Spleen (tissue), 11 donors: ENCODE results near the gene MYO18A. TPM values are rescaled to one million over a fixed set of nuclear protein-coding genes. Genes with fewer than 3 reads are reported as not detected.

ENCODE experiments used
- DNase-seq: peaks from one replicate; pipeline ENCODE4 v3.0.0-alpha.2; 2020
- H3K27ac ChIP-seq, 8 donors: fragments of 200-600 bp; sonication (generic) in 7 of 8; 1 replicate in 4 of 8; 2 replicates in 4 of 8; pipeline versions ENCODE4 v1.5.0 to v1.8.0; 2016 to 2021; ENCODE audit warnings: inconsistent platforms in 4 of 8, mild to moderate bottlenecking in 4 of 8, moderate library complexity in 1 of 8
- H3K27me3 ChIP-seq, 7 donors: fragments of 200-600 bp; sonication (generic) in 6 of 7; replicated peaks in 1 of 7; 1 replicate in 4 of 7; 2 replicates in 3 of 7; pipeline versions ENCODE4 v1.5.0 to v1.8.0; 2016 to 2021; ENCODE audit warnings: inconsistent platforms in 3 of 7, mild to moderate bottlenecking in 1 of 7
- H3K36me3 ChIP-seq, 6 donors: fragments of 200-600 bp; sonication (generic) in 5 of 6; 1 replicate in 4 of 6; 2 replicates in 2 of 6; pipeline versions ENCODE4 v1.5.0 to v1.8.0; 2016 to 2021; ENCODE audit warnings: inconsistent platforms in 2 of 6
- H3K4me1 ChIP-seq, 6 donors: fragments of 200-600 bp; sonication (generic) in 5 of 6; 1 replicate in 3 of 6; 2 replicates in 3 of 6; pipeline versions ENCODE4 v1.5.0 to v1.8.0; 2016 to 2021; ENCODE audit warnings: inconsistent platforms in 3 of 6
- H3K4me3 ChIP-seq, 8 donors: fragments of 200-600 bp; sonication (generic) in 7 of 8; 1 replicate in 4 of 8; 2 replicates in 4 of 8; pipeline versions ENCODE4 v1.5.0 to v1.8.0; 2016 to 2021; ENCODE audit warnings: inconsistent platforms in 4 of 8, mild to moderate bottlenecking in 4 of 8, moderate library complexity in 2 of 8
- H3K9me3 ChIP-seq, 8 donors: fragments of 200-600 bp; sonication (generic) in 7 of 8; 1 replicate in 4 of 8; 2 replicates in 4 of 8; pipeline versions ENCODE4 v1.5.0 to v1.8.0; 2016 to 2021; ENCODE audit warnings: inconsistent platforms in 4 of 8
- POLR2A ChIP-seq, 3 donors: fragments of 450-650 bp; IDR thresholded peaks; one replicate each; pipeline ENCODE4 v1.5.1; 2017; ENCODE audit warnings: antibody characterized with exemption in 3 of 3, mild to moderate bottlenecking in 1 of 3
- POLR2AphosphoS5 ChIP-seq, 3 donors: sonication (generic); formaldehyde crosslinking; IDR thresholded peaks; one replicate each; pipeline ENCODE4 v1.5.1; 2017; ENCODE audit warnings: antibody characterized with exemption in 3 of 3
- WGBS, 5 donors: extraction: QIAGEN DNeasy Blood & Tissue Kit in 3 of 5; methylation state at CpG; one replicate each; pipeline versions ENCODE4 v1.1.5 to v1.1.7; 2013 to 2018; 5-methylcytosine and 5-hydroxymethylcytosine counted together
- intact Hi-C: fragments of 100-400 bp; cut with DNase I; formaldehyde crosslinking; loops from one replicate; pipeline ENCODE4 v1.15.0; 2023; ENCODE audit warnings: low total_unique reads
- polyA plus RNA-seq, 3 donors: library from polyadenylated mRNA; stranded (reverse); fragments of 200-250 nt; gene quantifications; one replicate each; pipeline ENCODE4 v1.2.1, GENCODE V29; 2013
- total RNA-seq, 7 donors: library from RNA; depleted of rRNA in 3 of 7; stranded (reverse); fragments of >200 nt in 3 of 7; fragmentation: NEBNext Ultra II Directional in 4 of 7; extraction: Animal tissue kit (Norgen Biotek cat#: 25700) in 4 of 7; gene quantifications; one replicate each; pipeline versions ENCODE4 v1.1.0 to v1.2.1, GENCODE V29; 2016 to 2021
- TF ChIP-seq, protein P1 (sequence below), 11 experiments: fragments of 200-600 bp in 7 of 11; fragments of 450-650 bp in 4 of 11; sonication (generic) in 4 of 11; IDR thresholded peaks in 8 of 11; conservative IDR thresholded peaks in 3 of 11; 1 replicate in 7 of 11; 2 replicates in 4 of 11; pipeline versions ENCODE4 v1.4.0 to v1.8.0; 2016 to 2021; ENCODE audit warnings: antibody characterized with exemption in 11 of 11, inconsistent platforms in 4 of 11, mild to moderate bottlenecking in 1 of 11
- donor health status: healthy with polysubstance abuse.
- donor health status: DM: no; HTN: no; CAD: no; lungs with moderate emphysema.
- donor health status: DM: no; HTN: no; CAD: no.
- donor health status: Bipolar disorder and iron deficiency.
- donor health status: healthy.
- donor health status: DM: no; HTN: no; CAD: no.
- donor health status: DM: yes; HTN: yes; CAD: no.

The MYO18A gene
- total and polyA plus RNA-seq, 10 donors = 24.2 to 114 (median 68.0) TPM

DNA sequence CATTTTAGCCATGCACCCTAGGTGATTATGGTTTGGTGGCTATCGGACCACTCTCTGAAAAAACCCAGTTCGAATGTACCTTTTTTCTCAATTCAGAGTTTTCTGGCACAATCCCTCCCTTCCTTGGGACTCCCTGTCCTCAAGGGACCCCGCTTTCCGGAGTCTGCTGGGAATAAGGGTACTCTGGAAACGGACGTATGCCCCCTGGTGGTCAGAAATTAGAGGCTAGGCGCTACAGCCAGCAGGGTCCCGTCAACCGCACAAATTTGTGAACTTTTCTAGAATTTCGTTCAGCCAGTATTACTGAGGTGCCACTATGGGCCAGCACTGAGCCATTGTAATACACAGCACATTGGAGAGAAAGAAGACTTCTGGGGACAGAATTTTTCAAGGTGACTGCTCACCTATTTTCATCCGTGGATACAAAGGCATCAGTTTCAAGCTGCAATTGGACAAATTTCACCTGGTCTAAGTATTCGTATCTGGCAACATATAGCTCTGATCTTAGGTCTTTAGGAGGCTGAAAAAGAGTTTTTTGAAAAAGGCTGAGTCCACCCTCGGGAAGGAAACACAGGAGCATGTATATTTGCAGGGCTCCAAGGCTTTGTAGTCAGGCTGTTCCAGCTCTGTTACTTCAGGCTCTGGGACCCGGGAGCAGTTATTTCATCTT lies 39.3 kb upstream of the MYO18A start:
- peaks cover 0 to 6% (median 0%) of the 10 kb centered on the region in 7 donors for H3K27me3 ChIP-seq
- intact Hi-C loops = loop anchor here (5.0 kb wide), 1 partner anchor 72 kb away; no protein-coding TSS in a partner anchor
- H3K4me1 ChIP-seq = peaks cover 0 to 10% (median 8%) of the 10 kb centered on the region in 6 donors
- peak; percentile 81 for DNase-seq
- WGBS, 5 donors = 18 to 24% (median 18%) methylated on average over 14 of the region's 14 CpGs
- no peak for TF ChIP-seq POLR2AphosphoS5 (IDR thresholded peaks at IDR 0.05)
- TF ChIP-seq, protein P1, sequence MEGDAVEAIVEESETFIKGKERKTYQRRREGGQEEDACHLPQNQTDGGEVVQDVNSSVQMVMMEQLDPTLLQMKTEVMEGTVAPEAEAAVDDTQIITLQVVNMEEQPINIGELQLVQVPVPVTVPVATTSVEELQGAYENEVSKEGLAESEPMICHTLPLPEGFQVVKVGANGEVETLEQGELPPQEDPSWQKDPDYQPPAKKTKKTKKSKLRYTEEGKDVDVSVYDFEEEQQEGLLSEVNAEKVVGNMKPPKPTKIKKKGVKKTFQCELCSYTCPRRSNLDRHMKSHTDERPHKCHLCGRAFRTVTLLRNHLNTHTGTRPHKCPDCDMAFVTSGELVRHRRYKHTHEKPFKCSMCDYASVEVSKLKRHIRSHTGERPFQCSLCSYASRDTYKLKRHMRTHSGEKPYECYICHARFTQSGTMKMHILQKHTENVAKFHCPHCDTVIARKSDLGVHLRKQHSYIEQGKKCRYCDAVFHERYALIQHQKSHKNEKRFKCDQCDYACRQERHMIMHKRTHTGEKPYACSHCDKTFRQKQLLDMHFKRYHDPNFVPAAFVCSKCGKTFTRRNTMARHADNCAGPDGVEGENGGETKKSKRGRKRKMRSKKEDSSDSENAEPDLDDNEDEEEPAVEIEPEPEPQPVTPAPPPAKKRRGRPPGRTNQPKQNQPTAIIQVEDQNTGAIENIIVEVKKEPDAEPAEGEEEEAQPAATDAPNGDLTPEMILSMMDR (IDR thresholded peaks at IDR 0.05 in 8 of 11, conservative IDR thresholded peaks at IDR 0.05 in 3 of 11) = peak; percentile 74 to 96 (median 93)
- TF ChIP-seq POLR2A (IDR thresholded peaks at IDR 0.05) = no peak
- H3K9me3 ChIP-seq = no peaks in the 10 kb centered on the region
- no peak overlapping the region for H3K27ac ChIP-seq
- H3K4me3 ChIP-seq = no peak overlapping the region
- no peaks in the 10 kb centered on the region for H3K36me3 ChIP-seq

DNA sequence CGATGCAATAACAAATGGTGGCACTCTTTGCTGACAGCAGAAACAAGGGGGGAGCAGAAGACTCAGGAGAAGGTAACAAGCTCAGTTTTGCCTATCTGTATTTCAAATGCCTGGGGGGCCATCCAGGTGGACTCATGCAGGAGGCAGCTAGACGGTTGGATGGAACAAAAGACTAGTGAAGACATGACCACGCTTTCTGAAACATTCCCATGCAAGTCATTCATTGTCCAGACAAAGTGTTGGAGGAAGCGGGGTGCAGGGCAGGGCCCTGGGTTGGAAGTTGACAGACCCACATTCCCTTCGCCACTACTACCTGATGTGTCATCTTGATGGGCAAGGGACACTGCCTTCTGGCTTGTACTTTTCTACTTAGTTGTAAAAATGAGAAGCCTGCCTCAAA lies 36.7 kb upstream of the MYO18A start:
- 89 to 99% (median 92%) methylated on average over 5 of the region's 5 CpGs for WGBS, 5 donors
- Histone ChIP-seq H3K4me3 (no peak overlapping the region), H3K27ac (no peak overlapping the region), H3K27me3 (peaks cover 0 to 6% (median 0%) of the 10 kb centered on the region in 7 donors), H3K9me3 (no peaks in the 10 kb centered on the region), H3K4me1 (peaks cover 0 to 10% (median 8%) of the 10 kb centered on the region in 6 donors), H3K36me3 (no peaks in the 10 kb centered on the region)
- DNase-seq = no peak
- no peak for TF ChIP-seq POLR2A (IDR thresholded peaks at IDR 0.05)
- TF ChIP-seq, protein P1 (IDR thresholded peaks at IDR 0.05 in 8 of 11, conservative IDR thresholded peaks at IDR 0.05 in 3 of 11) = no peak
- no peak for TF ChIP-seq POLR2AphosphoS5 (IDR thresholded peaks at IDR 0.05)
- intact Hi-C loops = loop anchor here (5.0 kb wide), 1 partner anchor 70 kb away; no protein-coding TSS in a partner anchor

DNA sequence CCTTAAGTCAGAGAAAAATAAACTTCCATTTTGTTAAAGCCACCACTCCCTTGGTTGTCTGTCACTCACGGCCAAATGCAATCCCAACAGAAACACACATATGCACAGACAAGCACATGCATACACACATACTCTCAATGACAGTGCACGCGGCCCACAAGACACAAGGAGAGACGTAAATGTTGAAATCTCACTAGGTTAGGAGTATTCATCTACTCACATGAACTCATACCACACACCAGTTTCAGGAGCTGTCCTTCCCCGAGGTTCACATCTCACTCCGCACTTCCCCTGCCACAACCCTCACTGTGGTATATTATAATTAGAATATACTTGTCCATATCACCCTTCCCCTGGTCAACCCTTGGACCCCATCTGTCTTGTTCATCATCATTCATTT lies 36.0 kb upstream of the MYO18A start:
- no peak for DNase-seq
- H3K27me3 ChIP-seq = peaks cover 0 to 6% (median 0%) of the 10 kb centered on the region in 7 donors
- no peak overlapping the region for H3K4me3 ChIP-seq
- WGBS, 5 donors = 74 to 87% (median 81%) methylated on average over 6 of the region's 6 CpGs
- H3K36me3 ChIP-seq = no peaks in the 10 kb centered on the region
- no peak overlapping the region for H3K27ac ChIP-seq
- TF ChIP-seq POLR2AphosphoS5 (IDR thresholded peaks at IDR 0.05) (no peak), POLR2A (IDR thresholded peaks at IDR 0.05) (no peak)
- TF ChIP-seq, protein P1 (IDR thresholded peaks at IDR 0.05 in 8 of 11, conservative IDR thresholded peaks at IDR 0.05 in 3 of 11) = no peak
- no peaks in the 10 kb centered on the region for H3K9me3 ChIP-seq
- H3K4me1 ChIP-seq = peaks cover 0 to 10% (median 8%) of the 10 kb centered on the region in 6 donors
- intact Hi-C loops = loop anchor here (5.0 kb wide), 1 partner anchor 69 kb away; no protein-coding TSS in a partner anchor

DNA sequence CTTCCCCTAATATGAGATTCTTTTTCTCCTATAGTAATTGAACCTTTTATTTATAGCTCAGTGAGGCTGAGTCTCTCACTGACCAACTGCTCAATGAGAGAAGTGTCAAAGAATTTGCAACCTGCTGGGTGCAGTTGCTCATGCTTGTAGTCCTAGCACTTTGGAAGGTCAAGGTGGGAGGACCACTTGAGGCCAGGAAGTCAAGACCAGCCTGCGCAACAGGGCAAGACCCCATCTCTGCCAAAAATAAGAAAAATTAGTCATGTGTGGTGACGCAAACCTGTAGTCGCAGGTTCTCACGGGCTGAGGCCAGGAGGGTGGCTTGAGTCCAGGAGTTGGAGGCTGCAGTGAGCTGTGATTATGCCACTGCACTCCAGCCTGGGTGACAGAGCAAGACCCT lies 35.5 kb upstream of the MYO18A start:
- intact Hi-C loops = loop anchor here (5.0 kb wide), 1 partner anchor 68 kb away; no protein-coding TSS in a partner anchor
- no peaks in the 10 kb centered on the region for H3K9me3 ChIP-seq
- WGBS, 5 donors = 63 to 81% (median 67%) methylated on average over 4 of the region's 4 CpGs
- no peak for DNase-seq
- TF ChIP-seq, protein P1 (IDR thresholded peaks at IDR 0.05 in 8 of 11, conservative IDR thresholded peaks at IDR 0.05 in 3 of 11) = no peak
- no peak for TF ChIP-seq POLR2A (IDR thresholded peaks at IDR 0.05)
- peaks cover 0 to 6% (median 0%) of the 10 kb centered on the region in 7 donors for H3K27me3 ChIP-seq
- peaks cover 0 to 10% (median 8%) of the 10 kb centered on the region in 6 donors for H3K4me1 ChIP-seq
- no peaks in the 10 kb centered on the region for H3K36me3 ChIP-seq
- H3K4me3 ChIP-seq = no peak overlapping the region
- no peak overlapping the region for H3K27ac ChIP-seq
